ENCODE measurements around the gene TCF12.

TCF12 gene

GRCh38 chr15:57223887-57224286 lies 305.4 kb downstream of the TCF12 start:
- H3K27ac ChIP-seq (ENCODE audit: insufficient read depth, low read depth, low read length, poor library complexity, severe bottlenecking), result no peak overlapping the region
- 92% methylated on average over 2 of the region's 2 CpGs; no CpG with 5 or more reads in 1 of the 2 experiments for WGBS, 2 experiments
- no peak overlapping the region for H3K4me3 ChIP-seq (ENCODE audit: insufficient read depth, low read depth, low read length)
- H3K27me3 ChIP-seq (ENCODE audit: control insufficient read depth, insufficient read depth, low read length, poor library complexity, severe bottlenecking), result no peaks in the 10 kb centered on the region
- no peaks in the 10 kb centered on the region for H3K9me3 ChIP-seq (ENCODE audit: control insufficient read depth, low read length)
- H3K4me1 ChIP-seq (ENCODE audit: control insufficient read depth, insufficient read depth, low read length), result peaks cover 27% of the 10 kb centered on the region
- no peaks in the 10 kb centered on the region for H3K36me3 ChIP-seq (ENCODE audit: control insufficient read depth, insufficient read depth, low read length)

- Histone ChIP-seq H3K4me1 (ENCODE audit: control insufficient read depth, insufficient read depth, low read length) (peaks cover 23% of the 10 kb centered on the region), H3K36me3 (ENCODE audit: control insufficient read depth, insufficient read depth, low read length) (no peaks in the 10 kb centered on the region), H3K9me3 (ENCODE audit: control insufficient read depth, low read length) (no peaks in the 10 kb centered on the region), H3K27me3 (ENCODE audit: control insufficient read depth, insufficient read depth, low read length, poor library complexity, severe bottlenecking) (no peaks in the 10 kb centered on the region), H3K4me3 (ENCODE audit: insufficient read depth, low read depth, low read length) (no peak overlapping the region), H3K27ac (ENCODE audit: insufficient read depth, low read depth, low read length, poor library complexity, severe bottlenecking) (no peak overlapping the region)
- WGBS, 2 experiments, result 68 to 81% methylated on average over 2 of the region's 2 CpGs
Measured at GRCh38 chr15:57224664-57225063, 306.2 kb downstream of the TCF12 start.

- no peaks in the 10 kb centered on the region for H3K36me3 ChIP-seq (ENCODE audit: control insufficient read depth, insufficient read depth, low read length)
- no peaks in the 10 kb centered on the region for H3K27me3 ChIP-seq (ENCODE audit: control insufficient read depth, insufficient read depth, low read length, poor library complexity, severe bottlenecking)
- H3K27ac ChIP-seq (ENCODE audit: insufficient read depth, low read depth, low read length, poor library complexity, severe bottlenecking), result no peak overlapping the region
- no peaks in the 10 kb centered on the region for H3K9me3 ChIP-seq (ENCODE audit: control insufficient read depth, low read length)
- WGBS, 2 experiments, result 79% methylated on average over 3 of the region's 3 CpGs
- no peak overlapping the region for H3K4me3 ChIP-seq (ENCODE audit: insufficient read depth, low read depth, low read length)
- H3K4me1 ChIP-seq (ENCODE audit: control insufficient read depth, insufficient read depth, low read length), result peaks cover 23% of the 10 kb centered on the region
Measured at GRCh38 chr15:57227166-57227565, 308.7 kb downstream of the TCF12 start.

GRCh38 chr15:57227899-57228298 lies 309.5 kb downstream of the TCF12 start:
- peaks cover 23% of the 10 kb centered on the region for H3K4me1 ChIP-seq (ENCODE audit: control insufficient read depth, insufficient read depth, low read length)
- no peaks in the 10 kb centered on the region for H3K36me3 ChIP-seq (ENCODE audit: control insufficient read depth, insufficient read depth, low read length)
- no peaks in the 10 kb centered on the region for H3K27me3 ChIP-seq (ENCODE audit: control insufficient read depth, insufficient read depth, low read length, poor library complexity, severe bottlenecking)
- H3K4me3 ChIP-seq (ENCODE audit: insufficient read depth, low read depth, low read length), result no peak overlapping the region
- WGBS, 2 experiments, result 91% methylated on average over 2 of the region's 2 CpGs; no CpG with 5 or more reads in 1 of the 2 experiments
- H3K27ac ChIP-seq (ENCODE audit: insufficient read depth, low read depth, low read length, poor library complexity, severe bottlenecking), result no peak overlapping the region
- H3K9me3 ChIP-seq (ENCODE audit: control insufficient read depth, low read length), result no peaks in the 10 kb centered on the region

GRCh38 chr15:57228395-57228794 lies 310.0 kb downstream of the TCF12 start:
- Histone ChIP-seq H3K27me3 (ENCODE audit: control insufficient read depth, insufficient read depth, low read length, poor library complexity, severe bottlenecking) (no peaks in the 10 kb centered on the region), H3K4me3 (ENCODE audit: insufficient read depth, low read depth, low read length) (no peak overlapping the region), H3K27ac (ENCODE audit: insufficient read depth, low read depth, low read length, poor library complexity, severe bottlenecking) (no peak overlapping the region), H3K4me1 (ENCODE audit: control insufficient read depth, insufficient read depth, low read length) (peaks cover 23% of the 10 kb centered on the region), H3K36me3 (ENCODE audit: control insufficient read depth, insufficient read depth, low read length) (peaks cover 4% of the 10 kb centered on the region), H3K9me3 (ENCODE audit: control insufficient read depth, low read length) (no peaks in the 10 kb centered on the region)
- WGBS, 2 experiments, result 100% methylated on average over 1 to 3 of the region's 4 CpGs

- Histone ChIP-seq H3K4me1 (ENCODE audit: control insufficient read depth, insufficient read depth, low read length) (peaks cover 23% of the 10 kb centered on the region), H3K27me3 (ENCODE audit: control insufficient read depth, insufficient read depth, low read length, poor library complexity, severe bottlenecking) (no peaks in the 10 kb centered on the region), H3K4me3 (ENCODE audit: insufficient read depth, low read depth, low read length) (no peak overlapping the region), H3K9me3 (ENCODE audit: control insufficient read depth, low read length) (no peaks in the 10 kb centered on the region), H3K27ac (ENCODE audit: insufficient read depth, low read depth, low read length, poor library complexity, severe bottlenecking) (no peak overlapping the region), H3K36me3 (ENCODE audit: control insufficient read depth, insufficient read depth, low read length) (peaks cover 10% of the 10 kb centered on the region)
Measured at GRCh38 chr15:57229051-57229450, 310.6 kb downstream of the TCF12 start.

GRCh38 chr15:57231559-57231958 lies 313.1 kb downstream of the TCF12 start:
- no peaks in the 10 kb centered on the region for H3K27me3 ChIP-seq (ENCODE audit: control insufficient read depth, insufficient read depth, low read length, poor library complexity, severe bottlenecking)
- peaks cover 40% of the 10 kb centered on the region for H3K4me1 ChIP-seq (ENCODE audit: control insufficient read depth, insufficient read depth, low read length)
- no peak overlapping the region for H3K27ac ChIP-seq (ENCODE audit: insufficient read depth, low read depth, low read length, poor library complexity, severe bottlenecking)
- WGBS, 2 experiments, result no CpG with 5 or more reads among the region's 1 CpG
- no peak overlapping the region for H3K4me3 ChIP-seq (ENCODE audit: insufficient read depth, low read depth, low read length)
- no peaks in the 10 kb centered on the region for H3K9me3 ChIP-seq (ENCODE audit: control insufficient read depth, low read length)
- H3K36me3 ChIP-seq (ENCODE audit: control insufficient read depth, insufficient read depth, low read length), result peaks cover 16% of the 10 kb centered on the region

- Histone ChIP-seq H3K9me3 (ENCODE audit: control insufficient read depth, low read length) (no peaks in the 10 kb centered on the region), H3K27ac (ENCODE audit: insufficient read depth, low read depth, low read length, poor library complexity, severe bottlenecking) (no peak overlapping the region), H3K4me3 (ENCODE audit: insufficient read depth, low read depth, low read length) (no peak overlapping the region), H3K27me3 (ENCODE audit: control insufficient read depth, insufficient read depth, low read length, poor library complexity, severe bottlenecking) (no peaks in the 10 kb centered on the region), H3K36me3 (ENCODE audit: control insufficient read depth, insufficient read depth, low read length) (peaks cover 16% of the 10 kb centered on the region), H3K4me1 (ENCODE audit: control insufficient read depth, insufficient read depth, low read length) (peaks cover 37% of the 10 kb centered on the region)
- WGBS, 2 experiments, result 100% methylated on average over 1 of the region's 2 CpGs; no CpG with 5 or more reads in 1 of the 2 experiments
Measured at GRCh38 chr15:57234156-57234555, 315.7 kb downstream of the TCF12 start.

GRCh38 chr15:57235186-57235585 lies 316.7 kb downstream of the TCF12 start:
- 88 to 93% methylated on average over 2 to 4 of the region's 4 CpGs for WGBS, 2 experiments
- no peaks in the 10 kb centered on the region for H3K27me3 ChIP-seq (ENCODE audit: control insufficient read depth, insufficient read depth, low read length, poor library complexity, severe bottlenecking)
- peaks cover 37% of the 10 kb centered on the region for H3K4me1 ChIP-seq (ENCODE audit: control insufficient read depth, insufficient read depth, low read length)
- peak overlapping the region; percentile 77 for H3K27ac ChIP-seq (ENCODE audit: insufficient read depth, low read depth, low read length, poor library complexity, severe bottlenecking)
- peaks cover 16% of the 10 kb centered on the region for H3K36me3 ChIP-seq (ENCODE audit: control insufficient read depth, insufficient read depth, low read length)
- no peaks in the 10 kb centered on the region for H3K9me3 ChIP-seq (ENCODE audit: control insufficient read depth, low read length)
- H3K4me3 ChIP-seq (ENCODE audit: insufficient read depth, low read depth, low read length), result no peak overlapping the region

- Histone ChIP-seq H3K4me3 (ENCODE audit: insufficient read depth, low read depth, low read length) (no peak overlapping the region), H3K36me3 (ENCODE audit: control insufficient read depth, insufficient read depth, low read length) (peaks cover 20% of the 10 kb centered on the region)
Measured at GRCh38 chr15:57235873-57236272, 317.4 kb downstream of the TCF12 start.

More at GRCh38 chr15:57235873-57236272, 317.4 kb downstream of the TCF12 start:
- H3K27ac ChIP-seq (ENCODE audit: insufficient read depth, low read depth, low read length, poor library complexity, severe bottlenecking), result peak overlapping the region; percentile 77
- 66 to 76% methylated on average over 3 to 4 of the region's 4 CpGs for WGBS, 2 experiments
- peaks cover 37% of the 10 kb centered on the region for H3K4me1 ChIP-seq (ENCODE audit: control insufficient read depth, insufficient read depth, low read length)
- H3K9me3 ChIP-seq (ENCODE audit: control insufficient read depth, low read length), result no peaks in the 10 kb centered on the region
- H3K27me3 ChIP-seq (ENCODE audit: control insufficient read depth, insufficient read depth, low read length, poor library complexity, severe bottlenecking), result no peaks in the 10 kb centered on the region
